Measurements from ENCODE around the gene FAAP20.

The FAAP20 gene

GRCh38 chr1:2169200-2169836, 25.3 kb downstream of the FAAP20 start:
- TF ChIP-seq CTCF (conservative IDR thresholded peaks at IDR 0.05; ENCODE audit: low read depth, low read length), result no peak
- H3K4me3 ChIP-seq (ENCODE audit: low read depth, low read length), result no peak overlapping the region
- DNase-seq (ENCODE audit: low read depth), result no peak

GRCh38 chr1:2168535-2168934, 26.0 kb downstream of the FAAP20 start:
- H3K4me3 ChIP-seq (ENCODE audit: low read depth, low read length), result no peak overlapping the region
- TF ChIP-seq CTCF (conservative IDR thresholded peaks at IDR 0.05; ENCODE audit: low read depth, low read length), result no peak
- no peak for DNase-seq (ENCODE audit: low read depth)

GRCh38 chr1:2168090-2168489, 26.5 kb downstream of the FAAP20 start:
- no peak overlapping the region for H3K4me3 ChIP-seq (ENCODE audit: low read depth, low read length)
- DNase-seq (ENCODE audit: low read depth), result no peak
- TF ChIP-seq CTCF (conservative IDR thresholded peaks at IDR 0.05; ENCODE audit: low read depth, low read length), result no peak

- DNase-seq (ENCODE audit: low read depth), result no peak
- no peak overlapping the region for H3K4me3 ChIP-seq (ENCODE audit: low read depth, low read length)
- TF ChIP-seq CTCF (conservative IDR thresholded peaks at IDR 0.05; ENCODE audit: low read depth, low read length), result no peak
Measured at GRCh38 chr1:2166695-2167094, 27.9 kb downstream of the FAAP20 start.

- no peak overlapping the region for H3K4me3 ChIP-seq (ENCODE audit: low read depth, low read length)
- no peak for TF ChIP-seq CTCF (conservative IDR thresholded peaks at IDR 0.05; ENCODE audit: low read depth, low read length)
- DNase-seq (ENCODE audit: low read depth), result no peak
Measured at GRCh38 chr1:2166254-2166653, 28.3 kb downstream of the FAAP20 start.

- no peak for TF ChIP-seq CTCF (conservative IDR thresholded peaks at IDR 0.05; ENCODE audit: low read depth, low read length)
- no peak overlapping the region for H3K4me3 ChIP-seq (ENCODE audit: low read depth, low read length)
- no peak for DNase-seq (ENCODE audit: low read depth)
Measured at GRCh38 chr1:2165646-2166045, 28.9 kb downstream of the FAAP20 start.

- H3K4me3 ChIP-seq (ENCODE audit: low read depth, low read length), result no peak overlapping the region
- peak; percentile 45 for TF ChIP-seq CTCF (conservative IDR thresholded peaks at IDR 0.05; ENCODE audit: low read depth, low read length)
- peak; percentile 22 for DNase-seq (ENCODE audit: low read depth)
Measured at GRCh38 chr1:2163205-2163604, 31.4 kb downstream of the FAAP20 start.
